HG03354 (cell line): Measurements from ENCODE around the gene PLSCR4.

ENCODE experiments used
- ATAC-seq: cut with Tn5 transposase; IDR thresholded peaks from one replicate; pipeline ENCODE4 v1.9.1; 2021; ENCODE audit warnings: mild to moderate bottlenecking; ENCODE audit not compliant: unreplicated experiment, poor library complexity, severe bottlenecking

The PLSCR4 gene

GRCh38 chr3:146199762-146200161 is 51.1 kb downstream of the PLSCR4 start:
- no peak for ATAC-seq

DNA sequence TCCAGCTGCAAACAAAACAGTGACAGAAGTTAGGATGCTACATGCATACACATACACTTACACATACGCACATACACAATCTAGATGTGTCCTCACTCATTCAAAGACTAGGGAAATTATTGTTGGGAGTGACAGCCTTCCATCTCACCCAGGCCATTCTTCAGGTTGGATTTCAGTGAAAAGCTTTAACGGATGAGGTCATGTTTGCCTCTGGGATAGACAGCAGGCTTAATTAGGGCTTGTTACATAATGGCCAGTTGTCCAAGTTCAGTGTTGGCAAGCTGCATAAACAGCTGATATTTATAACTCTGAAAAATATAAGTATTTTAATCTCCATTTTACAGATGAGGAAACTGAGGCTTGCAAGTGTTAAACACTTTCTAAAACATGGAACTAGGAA is 54.1 kb downstream of the PLSCR4 start:
- ATAC-seq = no peak

- no peak for ATAC-seq
These were observed 55.3 kb downstream of the PLSCR4 start for GRCh38 chr3:146195605-146196004.

GRCh38 chr3:146195030-146195429 is 55.9 kb downstream of the PLSCR4 start:
- ATAC-seq = no peak

DNA sequence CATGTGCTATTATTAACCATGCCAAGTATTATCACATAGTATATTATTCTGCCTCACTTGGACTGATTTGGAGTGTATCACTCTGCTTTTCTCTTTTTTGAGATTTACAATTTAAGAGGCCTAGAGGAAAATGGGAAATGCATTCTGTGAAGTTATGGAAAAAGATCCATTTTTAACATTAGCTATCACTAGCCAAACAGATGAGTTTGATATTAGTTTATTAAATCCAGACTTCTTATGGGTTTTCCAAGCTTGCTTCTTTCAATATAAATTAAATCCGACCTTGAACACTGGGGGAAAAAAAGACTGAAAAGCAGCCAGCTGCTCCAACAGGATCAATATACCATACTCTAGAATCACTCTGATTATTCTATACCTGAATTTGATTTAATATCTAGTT is 59.9 kb downstream of the PLSCR4 start:
- ATAC-seq = no peak

DNA sequence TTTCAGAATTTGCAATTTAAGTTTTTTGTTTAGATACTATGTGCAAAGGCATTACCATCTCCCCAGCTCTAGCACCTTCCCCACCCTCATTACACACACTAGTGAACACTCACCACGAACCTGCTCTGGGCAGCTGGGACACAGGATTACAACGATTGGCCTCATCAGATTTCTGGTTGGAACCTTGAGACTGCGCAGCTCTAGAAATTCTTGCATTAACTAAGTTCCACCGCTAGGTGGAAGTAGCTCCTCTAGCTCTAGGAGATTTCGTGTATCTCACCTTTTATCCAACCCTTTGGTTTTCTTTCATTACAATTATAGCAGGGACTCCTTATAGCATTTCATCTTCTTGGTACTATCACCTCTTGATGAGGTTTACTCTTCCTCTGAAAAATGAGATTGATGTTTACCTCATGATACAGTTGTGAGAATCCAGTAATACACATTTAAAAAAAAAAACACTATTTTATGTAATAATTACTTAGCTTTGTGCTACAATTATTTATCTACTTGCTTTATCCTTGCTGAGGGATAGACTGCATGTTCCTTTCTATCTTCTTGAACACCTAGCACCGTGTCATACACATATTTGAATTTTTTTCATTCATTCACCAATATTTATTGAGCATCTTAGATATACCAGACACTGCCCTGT is 61.3 kb downstream of the PLSCR4 start:
- ATAC-seq = peak; percentile 95

GRCh38 chr3:146187334-146187950 is 63.5 kb downstream of the PLSCR4 start:
- no peak for ATAC-seq

DNA sequence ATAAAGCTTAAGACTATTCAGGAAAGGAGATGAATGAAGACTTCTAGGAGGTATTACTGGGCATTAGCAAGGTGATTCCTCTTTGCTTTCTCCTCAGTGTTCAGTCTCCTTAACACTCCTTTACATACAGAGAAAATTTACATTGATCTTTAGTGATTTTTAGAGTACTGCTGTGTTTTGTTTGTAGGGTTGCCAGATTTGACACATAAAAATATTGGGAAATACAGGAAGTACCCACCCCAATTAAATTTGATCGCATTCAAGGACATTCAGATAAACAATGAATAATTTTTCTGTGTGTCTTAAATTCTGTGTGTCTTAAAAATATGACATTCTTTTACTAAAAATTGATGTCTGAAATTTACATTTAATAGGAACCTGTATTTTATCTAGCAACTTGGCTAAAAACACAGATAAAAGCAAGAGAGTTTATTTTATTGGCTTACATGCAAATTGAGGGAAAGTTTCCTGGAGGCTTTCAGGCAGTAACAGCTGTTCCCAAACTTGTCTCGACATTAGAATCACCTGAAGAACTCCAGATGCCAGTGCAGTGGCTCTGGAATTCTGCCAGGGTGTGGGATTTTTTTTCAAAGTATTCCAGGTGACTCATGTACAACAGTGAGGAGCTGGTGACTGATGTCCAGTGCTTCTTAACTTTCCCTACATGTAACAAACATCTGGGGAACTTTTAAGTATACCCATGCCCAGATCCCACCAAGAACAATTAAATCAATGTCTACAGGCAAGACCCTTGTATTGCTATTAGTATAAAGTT is 66.5 kb downstream of the PLSCR4 start:
- ATAC-seq = no peak

- no peak for ATAC-seq
These were observed 69.7 kb downstream of the PLSCR4 start for GRCh38 chr3:146181216-146181615.

DNA sequence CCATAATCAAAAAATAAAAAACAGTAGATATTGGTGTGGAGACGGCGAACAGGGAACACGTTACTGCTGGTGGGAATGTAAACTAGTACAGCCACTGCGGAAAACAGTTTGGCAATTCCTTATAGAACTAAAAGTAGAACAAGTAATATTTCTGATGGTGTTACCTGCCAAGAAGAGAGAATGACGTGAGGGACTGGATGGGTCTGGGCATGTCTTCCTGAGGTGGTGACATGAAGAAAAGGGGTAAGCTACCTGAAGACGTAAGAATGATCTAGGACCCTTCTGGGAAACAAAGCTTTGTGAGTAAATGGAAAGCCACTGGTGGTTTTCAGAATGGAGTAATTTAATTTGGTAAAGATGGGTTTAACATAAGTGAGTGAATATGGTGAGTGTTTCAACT is 70.5 kb downstream of the PLSCR4 start:
- no peak for ATAC-seq

- no peak for ATAC-seq
These were observed 72.8 kb downstream of the PLSCR4 start for GRCh38 chr3:146178006-146178689.

- ATAC-seq = no peak
These were observed 73.4 kb downstream of the PLSCR4 start for GRCh38 chr3:146177519-146177918.

DNA sequence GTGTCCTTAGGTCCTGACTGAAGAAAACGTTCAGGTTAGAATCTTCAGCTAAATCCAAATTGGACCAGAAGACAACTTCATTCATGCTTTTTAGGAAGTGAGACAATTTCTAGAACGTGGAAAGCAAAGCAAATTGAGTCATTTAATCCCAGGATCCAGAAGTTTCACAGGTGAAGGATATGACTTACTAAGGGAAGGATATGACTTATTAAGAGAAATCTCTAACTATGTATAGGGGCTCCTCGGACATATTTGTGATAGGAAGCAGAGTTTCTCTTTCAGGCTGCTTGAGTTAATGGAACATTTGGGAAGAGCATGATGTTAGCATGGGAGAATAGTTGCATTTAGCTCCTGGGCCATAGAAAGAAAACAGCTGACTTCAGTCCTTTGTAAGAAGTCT is 73.8 kb downstream of the PLSCR4 start:
- ATAC-seq = no peak

GRCh38 chr3:146172586-146172985 is 78.3 kb downstream of the PLSCR4 start:
- no peak for ATAC-seq

DNA sequence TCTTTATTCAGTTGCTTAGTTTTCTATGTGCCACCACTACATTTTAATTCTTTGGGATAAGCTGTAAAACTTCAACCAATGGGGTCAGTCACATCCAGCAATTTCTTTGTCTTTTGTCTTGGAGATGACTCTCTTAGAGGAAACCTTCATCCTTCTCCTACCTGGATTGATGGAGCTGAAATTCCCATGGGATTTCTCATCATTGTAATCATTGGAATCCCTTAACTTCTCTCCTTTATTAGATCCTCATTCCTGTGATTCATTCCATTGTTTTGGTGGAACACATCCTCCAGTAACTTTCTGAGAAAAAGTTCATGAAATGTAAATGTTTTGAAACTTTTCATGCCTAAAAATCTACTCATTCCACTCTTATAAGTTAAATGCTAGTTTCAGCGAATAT is 80.3 kb downstream of the PLSCR4 start:
- ATAC-seq = no peak

DNA sequence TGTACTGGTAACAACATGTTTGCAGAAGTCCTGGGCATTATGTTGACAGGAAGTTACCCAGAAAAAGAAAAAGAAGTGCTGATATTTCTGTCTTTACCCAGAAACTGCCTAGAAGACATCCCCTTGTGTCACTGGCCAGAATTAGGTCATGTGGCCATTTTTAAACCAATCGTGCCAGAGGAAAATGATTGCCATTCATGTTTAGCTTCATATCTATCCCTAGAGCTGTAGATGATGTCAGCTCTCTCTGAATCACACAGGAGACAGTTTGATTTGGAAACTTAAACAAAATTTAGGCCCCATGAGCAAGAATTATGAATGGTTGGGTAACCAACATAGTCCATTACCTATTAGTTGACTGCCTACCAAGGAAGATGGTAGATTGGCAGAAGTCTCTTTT is 81.0 kb downstream of the PLSCR4 start:
- ATAC-seq = no peak

GRCh38 chr3:146166826-146167225 is 84.1 kb downstream of the PLSCR4 start:
- ATAC-seq = no peak

DNA sequence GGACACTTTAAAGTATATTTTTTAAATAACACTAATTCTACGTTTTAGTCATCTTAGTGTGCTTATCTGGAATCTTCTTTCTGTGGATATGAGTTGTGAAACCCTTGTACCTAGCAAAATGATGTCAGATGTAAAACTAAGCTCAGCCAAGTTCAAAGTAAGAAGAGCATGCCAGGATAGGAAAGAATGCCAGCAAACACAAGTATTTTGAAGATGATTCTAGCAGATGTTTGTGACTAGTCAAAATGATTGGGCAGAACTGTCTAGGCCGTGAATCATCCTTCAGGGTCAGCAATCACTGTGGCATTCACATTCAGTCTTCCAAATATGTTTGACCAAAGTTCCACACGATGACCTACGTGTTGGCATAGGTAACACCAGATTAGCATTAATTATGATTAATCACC is 84.5 kb downstream of the PLSCR4 start:
- no peak for ATAC-seq

GRCh38 chr3:146165877-146166276 is 85.0 kb downstream of the PLSCR4 start:
- ATAC-seq = no peak

- no peak for ATAC-seq
These were observed 85.7 kb downstream of the PLSCR4 start for GRCh38 chr3:146164971-146165769.
